ENCODE data around the gene KDM4B. TPM values are rescaled to one million over a fixed set of nuclear protein-coding genes. Genes with fewer than 3 reads are reported as not detected.

The KDM4B gene
- total RNA-seq, 2 donors from 2014 or later: 27.8 to 38.5 TPM

DNA sequence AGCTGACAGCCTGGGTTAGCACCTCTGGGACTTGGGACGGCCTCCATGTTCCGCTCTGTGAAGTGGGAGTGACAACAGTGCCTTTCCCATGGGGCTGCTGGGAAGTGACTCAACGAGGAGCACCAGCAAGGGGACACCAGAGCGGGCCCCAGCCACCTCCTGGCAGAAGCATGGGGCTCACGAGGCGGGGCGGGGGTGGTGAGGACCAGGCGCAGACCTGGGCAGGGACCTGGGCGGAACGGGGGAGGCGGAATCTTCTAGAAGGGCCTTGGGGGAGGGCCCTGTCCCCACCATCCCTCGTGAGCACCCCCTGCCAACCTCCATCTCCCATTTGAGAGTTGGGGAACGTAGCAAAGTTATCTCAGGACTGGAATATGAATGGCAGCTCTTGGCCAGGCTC lies 37.9 kb downstream of the KDM4B start:
- Histone ChIP-seq H3K9ac (ENCODE audit: extremely low read depth, low read length, poor library complexity, severe bottlenecking) (no peak overlapping the region), H3K27ac (ENCODE audit: low read depth, low read length) (no peak overlapping the region), H3K9me3 (ENCODE audit: control insufficient read depth, low read length) (peaks cover 5% of the 10 kb centered on the region), H3K36me3 (ENCODE audit: control insufficient read depth, insufficient read depth, low read length) (no peaks in the 10 kb centered on the region), H3K4me3 (ENCODE audit: low read length) (no peak overlapping the region), H3K4me1 (ENCODE audit: control insufficient read depth, insufficient read depth, low read length) (no peaks in the 10 kb centered on the region), H3K27me3 (ENCODE audit: control insufficient read depth, insufficient read depth, low read length, poor library complexity, severe bottlenecking) (no peaks in the 10 kb centered on the region)
- no peak overlapping the region for H3K27ac Mint-ChIP-seq
- H3K27me3 Mint-ChIP-seq (ENCODE audit: insufficient read depth): no peaks in the 10 kb centered on the region
- TF ChIP-seq, protein P1, sequence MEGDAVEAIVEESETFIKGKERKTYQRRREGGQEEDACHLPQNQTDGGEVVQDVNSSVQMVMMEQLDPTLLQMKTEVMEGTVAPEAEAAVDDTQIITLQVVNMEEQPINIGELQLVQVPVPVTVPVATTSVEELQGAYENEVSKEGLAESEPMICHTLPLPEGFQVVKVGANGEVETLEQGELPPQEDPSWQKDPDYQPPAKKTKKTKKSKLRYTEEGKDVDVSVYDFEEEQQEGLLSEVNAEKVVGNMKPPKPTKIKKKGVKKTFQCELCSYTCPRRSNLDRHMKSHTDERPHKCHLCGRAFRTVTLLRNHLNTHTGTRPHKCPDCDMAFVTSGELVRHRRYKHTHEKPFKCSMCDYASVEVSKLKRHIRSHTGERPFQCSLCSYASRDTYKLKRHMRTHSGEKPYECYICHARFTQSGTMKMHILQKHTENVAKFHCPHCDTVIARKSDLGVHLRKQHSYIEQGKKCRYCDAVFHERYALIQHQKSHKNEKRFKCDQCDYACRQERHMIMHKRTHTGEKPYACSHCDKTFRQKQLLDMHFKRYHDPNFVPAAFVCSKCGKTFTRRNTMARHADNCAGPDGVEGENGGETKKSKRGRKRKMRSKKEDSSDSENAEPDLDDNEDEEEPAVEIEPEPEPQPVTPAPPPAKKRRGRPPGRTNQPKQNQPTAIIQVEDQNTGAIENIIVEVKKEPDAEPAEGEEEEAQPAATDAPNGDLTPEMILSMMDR (conservative IDR thresholded peaks at IDR 0.05): no peak
- 92 to 96% methylated on average over 4 to 13 of the region's 13 CpGs for WGBS, 2 experiments (ENCODE audit: insufficient coverage in 1 of 2, insufficient read length in 1 of 2)
- peaks cover 5% of the 10 kb centered on the region for H3K4me1 Mint-ChIP-seq
- H3K9me3 Mint-ChIP-seq: peaks cover 10% of the 10 kb centered on the region
- no peak for DNase-seq
- H3K36me3 Mint-ChIP-seq (ENCODE audit: low read depth): peaks cover 16% of the 10 kb centered on the region
- H3K4me3 Mint-ChIP-seq: no peak overlapping the region

DNA sequence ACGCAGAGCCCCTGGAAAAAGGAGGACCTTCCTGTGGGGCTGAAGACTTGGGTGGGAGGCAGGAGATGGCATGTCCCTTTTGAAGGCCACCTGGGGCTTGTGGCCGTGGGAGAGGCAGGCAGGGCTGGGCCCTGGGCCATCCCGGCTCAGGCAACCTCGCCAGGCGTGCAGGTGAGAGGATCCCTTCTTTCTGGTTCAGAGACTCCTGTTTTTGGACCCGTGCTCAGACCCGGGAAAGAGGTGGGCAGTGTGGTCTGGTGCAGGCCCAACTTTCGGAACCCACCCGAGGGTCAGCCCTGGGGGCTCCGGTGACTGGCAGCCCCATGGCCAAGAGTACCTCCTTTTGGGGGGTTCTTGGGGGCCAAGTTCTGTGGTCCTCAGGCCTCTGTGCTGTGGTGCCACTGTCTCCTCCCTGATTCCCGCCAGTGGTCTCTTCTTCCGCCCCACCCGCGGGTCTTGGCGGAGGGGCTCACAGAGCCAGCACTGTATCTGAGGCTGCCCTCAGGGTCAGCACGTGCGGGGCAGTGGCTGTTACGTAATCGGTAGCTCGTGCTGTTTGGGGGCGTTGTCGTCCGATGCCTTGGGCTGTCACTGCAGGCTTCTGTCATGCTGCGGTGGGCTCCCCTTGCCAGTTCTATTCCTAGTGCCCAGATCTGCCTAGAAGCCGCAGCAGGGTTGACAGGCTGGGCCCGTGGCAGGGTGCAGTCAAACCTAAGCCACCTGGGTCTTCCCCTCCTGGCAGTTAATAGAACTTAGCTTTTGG lies 42.7 kb downstream of the KDM4B start:
- no peaks in the 10 kb centered on the region for H3K27me3 ChIP-seq (ENCODE audit: control insufficient read depth, insufficient read depth, low read length, poor library complexity, severe bottlenecking)
- DNase-seq: no peak
- H3K4me1 Mint-ChIP-seq: no peaks in the 10 kb centered on the region
- no peak overlapping the region for H3K4me3 Mint-ChIP-seq
- peaks cover 19% of the 10 kb centered on the region for H3K36me3 Mint-ChIP-seq (ENCODE audit: low read depth)
- TF ChIP-seq, protein P1 (conservative IDR thresholded peaks at IDR 0.05): no peak
- peak overlapping the region; percentile 48 for H3K27ac Mint-ChIP-seq
- H3K27me3 Mint-ChIP-seq (ENCODE audit: insufficient read depth): no peaks in the 10 kb centered on the region
- no peak overlapping the region for H3K27ac ChIP-seq (ENCODE audit: low read depth, low read length)
- peaks cover 5% of the 10 kb centered on the region for H3K9me3 ChIP-seq (ENCODE audit: control insufficient read depth, low read length)
- no peaks in the 10 kb centered on the region for H3K4me1 ChIP-seq (ENCODE audit: control insufficient read depth, insufficient read depth, low read length)
- H3K9ac ChIP-seq (ENCODE audit: extremely low read depth, low read length, poor library complexity, severe bottlenecking): no peak overlapping the region
- WGBS, 2 experiments (ENCODE audit: insufficient coverage in 1 of 2, insufficient read length in 1 of 2): 93 to 94% methylated on average over 12 to 26 of the region's 26 CpGs
- H3K9me3 Mint-ChIP-seq: peaks cover 10% of the 10 kb centered on the region
- H3K36me3 ChIP-seq (ENCODE audit: control insufficient read depth, insufficient read depth, low read length): peaks cover 4% of the 10 kb centered on the region
- no peak overlapping the region for H3K4me3 ChIP-seq (ENCODE audit: low read length)

- no peaks in the 10 kb centered on the region for H3K27me3 ChIP-seq (ENCODE audit: control insufficient read depth, insufficient read depth, low read length, poor library complexity, severe bottlenecking)
- H3K27ac Mint-ChIP-seq: no peak overlapping the region
- H3K4me1 ChIP-seq (ENCODE audit: control insufficient read depth, insufficient read depth, low read length): no peaks in the 10 kb centered on the region
- 95% methylated on average over 18 to 25 of the region's 25 CpGs for WGBS, 2 experiments (ENCODE audit: insufficient coverage in 1 of 2, insufficient read length in 1 of 2)
- no peak overlapping the region for H3K4me3 Mint-ChIP-seq
- H3K36me3 ChIP-seq (ENCODE audit: control insufficient read depth, insufficient read depth, low read length): peaks cover 12% of the 10 kb centered on the region
- peak overlapping the region; percentile 16 for H3K27ac ChIP-seq (ENCODE audit: low read depth, low read length)
- H3K27me3 Mint-ChIP-seq (ENCODE audit: insufficient read depth): no peaks in the 10 kb centered on the region
- no peaks in the 10 kb centered on the region for H3K4me1 Mint-ChIP-seq
- peaks cover 20% of the 10 kb centered on the region for H3K36me3 Mint-ChIP-seq (ENCODE audit: low read depth)
- no peaks in the 10 kb centered on the region for H3K9me3 ChIP-seq (ENCODE audit: control insufficient read depth, low read length)
- H3K9me3 Mint-ChIP-seq: peaks cover 4% of the 10 kb centered on the region
- no peak for DNase-seq
- no peak overlapping the region for H3K9ac ChIP-seq (ENCODE audit: extremely low read depth, low read length, poor library complexity, severe bottlenecking)
- no peak overlapping the region for H3K4me3 ChIP-seq (ENCODE audit: low read length)
- TF ChIP-seq, protein P1 (conservative IDR thresholded peaks at IDR 0.05): no peak
Measured at GRCh38 chr19:5012688-5013457, 44.0 kb downstream of the KDM4B start.
